ENCODE data around the gene PPFIBP2.

GRCh38 chr11:7603031-7603781 lies 89.4 kb downstream of the PPFIBP2 start:
- no peak for TF ChIP-seq CTCF (IDR thresholded peaks at IDR 0.05)
- TF ChIP-seq POLR2A (IDR thresholded peaks at IDR 0.05), result no peak
